IMR-90 (cell line): ENCODE measurements around the gene FAM171A1. TPM values are rescaled to one million over a fixed set of nuclear protein-coding genes. Genes with fewer than 3 reads are reported as not detected.

Experiments used
- ATAC-seq: fragments of 200-7000 bp; cut with Tn5 transposase; 2 replicates; pipeline ENCODE4 v1.9.1; 2020; ENCODE audit warnings: low read depth, mild to moderate bottlenecking, moderate library complexity
- BruUV-seq: library from RNA; stranded (reverse); fragments of 400-500 nt; replicated peaks from 2 replicates; lab custom pipeline; 2021; lab: Mats Ljungman, UMichigan
- CTCF ChIA-PET: fragments of 300-600 bp; formaldehyde crosslinking; extraction: SDS; loops from one replicate; lab custom pipeline; 2021; ENCODE audit warnings: antibody characterized with exemption; lab: Yijun Ruan, JAX
- POLR2A ChIA-PET: fragments of 300-600 bp; sonication (Branson Sonifier 250); formaldehyde crosslinking; loops from one replicate; lab custom pipeline; 2022; ENCODE audit warnings: antibody characterized with exemption; ENCODE audit not compliant: unreplicated experiment; lab: Charles Lee
- DNase-seq: peaks from one replicate; pipeline ENCODE4 v3.0.0; 2013
- H2AFZ ChIP-seq: replicated peaks from 2 replicates; pipeline ENCODE3; 2013; ENCODE audit warnings: low read length, mild to moderate bottlenecking; ENCODE audit not compliant: poor library complexity
- H2AK5ac ChIP-seq: 2 replicates; pipeline ENCODE4 v1.6.1; 2013; ENCODE audit warnings: low read depth, low read length, inconsistent platforms
- H2AK9ac ChIP-seq: replicated peaks from 2 replicates; pipeline ENCODE3; 2013; ENCODE audit warnings: mild to moderate bottlenecking, low read depth, low read length, moderate library complexity; ENCODE audit not compliant: poor library complexity
- H2BK120ac ChIP-seq: 2 replicates; pipeline ENCODE4 v1.6.1; 2013; ENCODE audit warnings: low read depth, low read length, inconsistent platforms
- H2BK15ac ChIP-seq: 3 replicates; pipeline ENCODE4 v1.6.1; 2013; ENCODE audit warnings: low read depth, low read length, inconsistent platforms
- H2BK20ac ChIP-seq: 2 replicates; pipeline ENCODE4 v1.6.1; 2013; ENCODE audit warnings: low read depth, mild to moderate bottlenecking, inconsistent platforms, low read length, moderate library complexity
- H2BK5ac ChIP-seq: 2 replicates; pipeline ENCODE4 v1.6.1; 2013; ENCODE audit warnings: mild to moderate bottlenecking, low read depth, low read length, inconsistent platforms; ENCODE audit not compliant: poor library complexity, severe bottlenecking
- H3K14ac ChIP-seq: replicated peaks from 2 replicates; pipeline ENCODE4 v1.6.1; 2013; ENCODE audit warnings: low read depth, low read length, inconsistent platforms
- H3K18ac ChIP-seq: 2 replicates; pipeline ENCODE4 v1.6.1; 2013; ENCODE audit warnings: low read depth, low read length, control low read depth
- H3K23ac ChIP-seq: 2 replicates; pipeline ENCODE4 v1.6.1; 2013; ENCODE audit warnings: low read depth, low read length, inconsistent platforms
- H3K27ac ChIP-seq: 2 replicates; pipeline ENCODE4 v1.5.1; 2013; ENCODE audit warnings: mild to moderate bottlenecking, control low read depth, low read length; ENCODE audit not compliant: insufficient read depth
- H3K27me3 ChIP-seq: 2 replicates; pipeline ENCODE4 v1.6.1; 2013; ENCODE audit warnings: low read length; ENCODE audit not compliant: control insufficient read depth, insufficient read depth
- H3K36me3 ChIP-seq: 2 replicates; pipeline ENCODE4 v1.6.1; 2013; ENCODE audit warnings: low read length, mixed read lengths; ENCODE audit not compliant: control insufficient read depth, insufficient read depth
- H3K4ac ChIP-seq: 2 replicates; pipeline ENCODE4 v1.6.1; 2013; ENCODE audit warnings: low read depth, low read length, inconsistent platforms
- H3K4me1 ChIP-seq: 2 replicates; pipeline ENCODE4 v1.6.1; 2013; ENCODE audit warnings: low read length, mixed read lengths; ENCODE audit not compliant: control insufficient read depth, insufficient read depth
- H3K4me2 ChIP-seq: 2 replicates; pipeline ENCODE4 v1.6.1; 2013; ENCODE audit warnings: low read depth, mild to moderate bottlenecking, control low read depth, low read length, moderate library complexity
- H3K4me3 ChIP-seq: 2 replicates; pipeline ENCODE4 v1.5.1; 2013; ENCODE audit warnings: low read depth, mild to moderate bottlenecking, control low read depth, low read length, moderate library complexity; ENCODE audit not compliant: insufficient read depth
- H3K56ac ChIP-seq: 2 replicates; pipeline ENCODE4 v1.6.1; 2013; ENCODE audit warnings: low read length, inconsistent platforms; ENCODE audit not compliant: insufficient read depth; ENCODE audit errors: extremely low read depth
- H3K79me1 ChIP-seq, 2 experiments: 2 replicates each; pipeline ENCODE4 v1.6.1; 2013; ENCODE audit warnings: low read length in 2 of 2, inconsistent platforms in 1 of 2, low read depth in 1 of 2
- H3K9ac ChIP-seq: 2 replicates; pipeline ENCODE4 v1.6.1; 2013; ENCODE audit warnings: low read depth, low read length, control low read depth
- H3K9me1 ChIP-seq: 2 replicates; pipeline ENCODE4 v1.6.1; 2013; ENCODE audit warnings: low read length, inconsistent platforms; ENCODE audit not compliant: insufficient read depth
- H3K9me3 ChIP-seq: 2 replicates; pipeline ENCODE4 v1.6.1; 2013; ENCODE audit warnings: low read length; ENCODE audit not compliant: control insufficient read depth, insufficient read depth
- H4K20me1 ChIP-seq: 2 replicates; pipeline ENCODE4 v1.6.1; 2013; ENCODE audit warnings: low read length, inconsistent platforms; ENCODE audit not compliant: insufficient read depth
- H4K5ac ChIP-seq: 2 replicates; pipeline ENCODE4 v1.6.1; 2013; ENCODE audit warnings: mild to moderate bottlenecking, low read depth, low read length, control low read depth
- H4K8ac ChIP-seq, 2 experiments: 2 replicates each; pipeline ENCODE4 v1.6.1; 2013; ENCODE audit warnings: low read depth in 2 of 2, low read length in 2 of 2, control low read depth in 1 of 2, inconsistent platforms in 1 of 2
- H4K91ac ChIP-seq: 2 replicates; pipeline ENCODE4 v1.6.1; 2013; ENCODE audit warnings: low read depth, low read length, inconsistent platforms; ENCODE audit not compliant: insufficient read depth
- BHLHE40 ChIP-seq: fragments of 150-350 bp; IDR thresholded peaks from 2 replicates; pipeline ENCODE4 v1.6.1; 2016; ENCODE audit warnings: mild to moderate bottlenecking, low read depth, low read length
- CHD1 ChIP-seq: IDR thresholded peaks from 2 replicates; pipeline ENCODE4 v1.6.1; 2012; ENCODE audit warnings: low read depth, low read length, improper control_type of control experiment
- CTCF ChIP-seq: conservative IDR thresholded peaks from 2 replicates; pipeline ENCODE4 v1.5.1; 2012; ENCODE audit warnings: mild to moderate bottlenecking, low read depth, low read length, improper control_type of control experiment
- ELK1 ChIP-seq: fragments of 150-350 bp; IDR thresholded peaks from 2 replicates; pipeline ENCODE4 v1.6.1; 2016; ENCODE audit warnings: low read depth, mild to moderate bottlenecking, low read length, moderate library complexity, borderline replicate concordance
- FOS ChIP-seq: fragments of 150-350 bp; IDR thresholded peaks from 2 replicates; pipeline ENCODE4 v1.6.1; 2016; ENCODE audit warnings: low read depth, low read length
- MAFK ChIP-seq: IDR thresholded peaks from 2 replicates; pipeline ENCODE4 v1.6.1; 2012; ENCODE audit warnings: low read depth, low read length, improper control_type of control experiment
- MAZ ChIP-seq: IDR thresholded peaks from 2 replicates; pipeline ENCODE4 v1.6.1; 2012; ENCODE audit warnings: low read depth, mild to moderate bottlenecking, low read length, improper control_type of control experiment, moderate library complexity, borderline replicate concordance
- MXI1 ChIP-seq: IDR thresholded peaks from 2 replicates; pipeline ENCODE4 v1.6.1; 2012; ENCODE audit warnings: low read depth, mild to moderate bottlenecking, low read length, moderate library complexity, borderline replicate concordance
- NFE2L2 ChIP-seq: fragments of 150-350 bp; IDR thresholded peaks from 2 replicates; pipeline ENCODE4 v1.6.1; 2016; ENCODE audit warnings: low read depth, mild to moderate bottlenecking, low read length
- POLR2A ChIP-seq: IDR thresholded peaks from 2 replicates; pipeline ENCODE4 v1.6.1; 2012; ENCODE audit warnings: mild to moderate bottlenecking, low read depth, low read length
- RCOR1 ChIP-seq: IDR thresholded peaks from 2 replicates; pipeline ENCODE4 v1.6.1; 2012; ENCODE audit warnings: mild to moderate bottlenecking, low read length, improper control_type of control experiment; ENCODE audit not compliant: insufficient replicate concordance
- RFX5 ChIP-seq: IDR thresholded peaks from 2 replicates; pipeline ENCODE4 v1.8.0; 2012; ENCODE audit warnings: low read depth, mild to moderate bottlenecking, low read length, moderate library complexity
- SMC3 ChIP-seq: fragments of 150-350 bp; IDR thresholded peaks from 2 replicates; pipeline ENCODE4 v1.6.1; 2016; ENCODE audit warnings: low read depth, mild to moderate bottlenecking, antibody characterized with exemption, low read length, moderate library complexity
- USF2 ChIP-seq: fragments of 150-350 bp; IDR thresholded peaks from 2 replicates; pipeline ENCODE4 v1.6.1; 2017; ENCODE audit warnings: mild to moderate bottlenecking, antibody characterized with exemption, low read length, low read depth
- WGBS, 2 experiments: methylation state at CpG; one replicate each; pipeline versions ENCODE4 v1.1.5 to v1.1.7; 2013; ENCODE audit warnings: missing lambda C conversion rate in 2 of 2; ENCODE audit not compliant: insufficient read length in 1 of 2; ENCODE audit errors: extremely low coverage in 2 of 2; 5-methylcytosine and 5-hydroxymethylcytosine counted together
- dilution Hi-C: fragments of 300-500 bp; cut with HindIII; formaldehyde crosslinking; loops from one replicate; pipeline ENCODE4 v1.14.3; 2018; ENCODE audit warnings: low sequenced_read_pairs; ENCODE audit not compliant: unreplicated experiment
- in situ Hi-C: fragments of 300-500 bp; cut with MboI; formaldehyde crosslinking; loops from 3 replicates; pipeline ENCODE4 v1.14.3; 2019; ENCODE audit warnings: low sequenced_read_pairs, inconsistent platforms, mixed read lengths
- intact Hi-C: fragments of 100-400 bp; cut with micrococcal nuclease; formaldehyde crosslinking; loops from 2 replicates; pipeline ENCODE4 v1.10.0; 2022
- polyA plus RNA-seq, 3 experiments: library from polyadenylated mRNA; depleted of rRNA; stranded (reverse); fragments of >200 nt; gene quantifications; 2 replicates each; pipeline ENCODE4 v1.2.3, GENCODE V29; 2012; ENCODE audit warnings: low replicate concordance in 1 of 3
- total RNA-seq: library from RNA; depleted of rRNA; stranded (reverse); fragments of >200 nt; gene quantifications from 2 replicates; pipeline ENCODE4 v1.2.3, GENCODE V29; 2012

FAM171A1 gene
- total and polyA plus RNA-seq, 2 of the 4 experiments (the other 2 are of a cell fraction) = 20.3 to 30.6 TPM

- H2BK20ac ChIP-seq = no peak overlapping the region
- H3K4me1 ChIP-seq = no peaks in the 10 kb centered on the region
- ATAC-seq (no peak), DNase-seq (no peak)
- H3K4ac ChIP-seq = no peak overlapping the region
- no peaks in the 10 kb centered on the region for H3K9me1 ChIP-seq
- no peak overlapping the region for H3K9ac ChIP-seq
- H2AK5ac ChIP-seq = no peak overlapping the region
- no peaks in the 10 kb centered on the region for H4K20me1 ChIP-seq
- TF ChIP-seq ELK1 = no peak
- no peak for TF ChIP-seq USF2
- TF ChIP-seq RFX5 = no peak
- no peak for TF ChIP-seq CHD1
- no peak for TF ChIP-seq FOS
- no peak for TF ChIP-seq MXI1
- TF ChIP-seq NFE2L2 = no peak
- no peak for TF ChIP-seq BHLHE40
- no peak for TF ChIP-seq MAFK
- no peak for TF ChIP-seq RCOR1
- no peak for TF ChIP-seq CTCF
- no peak for TF ChIP-seq SMC3
- no peak for TF ChIP-seq MAZ
- TF ChIP-seq POLR2A = no peak
- H3K4me2 ChIP-seq = no peak overlapping the region
- H3K27me3 ChIP-seq = peaks cover 17% of the 10 kb centered on the region
- CTCF ChIA-PET = interaction anchor here (1.0 kb wide), 1 partner anchor 9 kb away, joined by 3 read pairs; no protein-coding TSS in a partner anchor
- no peak overlapping the region for H3K27ac ChIP-seq
- POLR2A ChIA-PET = no interaction called here
- no peaks in the 10 kb centered on the region for H3K9me3 ChIP-seq
- no TSS peak for BruUV-seq
- no peaks in the 10 kb centered on the region for H3K36me3 ChIP-seq
- H3K4me3 ChIP-seq = no peak overlapping the region
- H3K79me1 ChIP-seq = no peaks in the 10 kb centered on the region
- no peak overlapping the region for H2BK120ac ChIP-seq
- no peak overlapping the region for H3K14ac ChIP-seq
- no peak overlapping the region for H3K56ac ChIP-seq
- intact Hi-C loops (no loop called here), in situ Hi-C loops (no loop called here), dilution Hi-C loops (no loop called here)
- WGBS, 2 experiments = no CpG with 5 or more reads among the region's 5 CpGs
- no peak overlapping the region for H2BK5ac ChIP-seq
- H4K91ac ChIP-seq = no peak overlapping the region
- H4K5ac ChIP-seq = no peak overlapping the region
- no peak overlapping the region for H3K18ac ChIP-seq
- H2AK9ac ChIP-seq = no peak overlapping the region
- H2BK15ac ChIP-seq = no peak overlapping the region
- no peak overlapping the region for H4K8ac ChIP-seq
- H2AFZ ChIP-seq = no peak overlapping the region
- no peak overlapping the region for H3K23ac ChIP-seq
Measured at GRCh38 chr10:15408557-15408956, 37.5 kb upstream of the FAM171A1 start.
